Thoracic aorta (tissue), 2 donors: ENCODE data around the gene KDM1B. TPM values are rescaled to one million over a fixed set of nuclear protein-coding genes. Genes with fewer than 3 reads are reported as not detected.

Experiments
- ATAC-seq: fragments of 150-250 bp; one replicate; pipeline ENCODE4 v1.8.0; 2017; ENCODE audit warnings: low read depth; ENCODE audit not compliant: insufficient number of reproducible peaks, low FRiP score
- DNase-seq: peaks from one replicate; pipeline ENCODE4 v3.0.0-alpha.2; 2020; ENCODE audit warnings: low spot score
- H3K27ac ChIP-seq, 2 donors: fragments of 200-600 bp; sonication (generic); 1 replicate in 1 of 2; 2 replicates in 1 of 2; pipeline ENCODE4 v1.5.1; 2016; ENCODE audit warnings: mild to moderate bottlenecking in 2 of 2, moderate library complexity in 2 of 2
- H3K27me3 ChIP-seq: fragments of 200-600 bp; sonication (generic); replicated peaks from 2 replicates; pipeline ENCODE4 v1.6.0; 2016; ENCODE audit warnings: mild to moderate bottlenecking; ENCODE audit not compliant: insufficient read depth
- H3K36me3 ChIP-seq: fragments of 200-600 bp; sonication (generic); one replicate; pipeline ENCODE4 v1.5.1; 2016
- H3K4me1 ChIP-seq, 2 donors: fragments of 200-600 bp; sonication (generic); 1 replicate in 1 of 2; 2 replicates in 1 of 2; pipeline versions ENCODE4 v1.5.1 to v1.6.0; 2016; ENCODE audit warnings: low read depth in 2 of 2, mild to moderate bottlenecking in 1 of 2; ENCODE audit not compliant: control insufficient read depth in 1 of 2
- H3K4me3 ChIP-seq: fragments of 200-600 bp; sonication (generic); 2 replicates; pipeline ENCODE4 v1.5.1; 2016; ENCODE audit warnings: mild to moderate bottlenecking
- H3K9me3 ChIP-seq: fragments of 200-600 bp; sonication (generic); 2 replicates; pipeline ENCODE4 v1.5.1; 2016
- total RNA-seq, 2 donors: library from RNA; depleted of rRNA; stranded (reverse); fragments of >200 nt; gene quantifications; one replicate each; pipeline versions ENCODE4 v1.1.0 to v1.2.3, GENCODE V29; 2016
- TF ChIP-seq, protein P1 (sequence below): fragments of 200-600 bp; sonication (generic); IDR thresholded peaks from one replicate; pipeline ENCODE4 v1.5.1; 2019; ENCODE audit warnings: antibody characterized with exemption

KDM1B gene
- total RNA-seq, 2 donors from 2014 or later = 10.3 TPM

DNA sequence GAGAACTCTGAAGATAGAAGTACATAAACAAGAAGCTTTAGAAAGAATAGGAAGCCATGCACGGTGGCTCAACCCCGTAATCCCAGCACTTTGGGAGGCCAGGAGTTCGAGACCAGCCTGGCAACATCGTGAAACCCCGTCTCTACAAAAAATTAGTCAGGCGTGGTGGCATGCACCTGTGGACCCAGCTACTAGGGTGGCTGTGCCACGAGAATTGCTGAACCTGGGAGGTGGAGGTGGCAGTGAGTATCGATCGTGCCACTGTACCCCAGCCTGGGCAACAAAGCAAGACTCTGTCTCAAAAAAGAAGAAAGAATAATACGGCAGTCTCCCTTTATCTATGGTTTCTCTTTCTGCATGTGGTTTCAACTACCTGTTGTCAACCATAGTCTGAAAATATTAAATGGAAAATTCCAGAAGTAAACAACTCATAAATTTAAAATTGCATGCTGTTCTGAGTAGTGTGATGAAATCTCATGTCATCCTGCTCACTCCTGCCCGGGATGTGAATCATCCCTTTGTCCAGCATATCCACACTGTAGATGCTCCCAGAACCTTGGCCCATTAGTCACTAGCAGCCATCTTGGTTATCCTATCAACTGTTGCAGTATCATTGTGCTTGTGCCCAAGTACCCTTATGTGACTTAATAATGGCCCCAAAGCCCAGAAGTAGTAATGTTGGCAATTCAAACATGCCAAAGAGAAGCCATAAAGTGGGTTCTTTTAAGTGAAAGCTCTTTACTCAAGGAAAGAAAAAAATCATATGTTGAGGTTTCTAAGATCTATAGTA, 87.0 kb downstream of the KDM1B start:
- TF ChIP-seq, protein P1, sequence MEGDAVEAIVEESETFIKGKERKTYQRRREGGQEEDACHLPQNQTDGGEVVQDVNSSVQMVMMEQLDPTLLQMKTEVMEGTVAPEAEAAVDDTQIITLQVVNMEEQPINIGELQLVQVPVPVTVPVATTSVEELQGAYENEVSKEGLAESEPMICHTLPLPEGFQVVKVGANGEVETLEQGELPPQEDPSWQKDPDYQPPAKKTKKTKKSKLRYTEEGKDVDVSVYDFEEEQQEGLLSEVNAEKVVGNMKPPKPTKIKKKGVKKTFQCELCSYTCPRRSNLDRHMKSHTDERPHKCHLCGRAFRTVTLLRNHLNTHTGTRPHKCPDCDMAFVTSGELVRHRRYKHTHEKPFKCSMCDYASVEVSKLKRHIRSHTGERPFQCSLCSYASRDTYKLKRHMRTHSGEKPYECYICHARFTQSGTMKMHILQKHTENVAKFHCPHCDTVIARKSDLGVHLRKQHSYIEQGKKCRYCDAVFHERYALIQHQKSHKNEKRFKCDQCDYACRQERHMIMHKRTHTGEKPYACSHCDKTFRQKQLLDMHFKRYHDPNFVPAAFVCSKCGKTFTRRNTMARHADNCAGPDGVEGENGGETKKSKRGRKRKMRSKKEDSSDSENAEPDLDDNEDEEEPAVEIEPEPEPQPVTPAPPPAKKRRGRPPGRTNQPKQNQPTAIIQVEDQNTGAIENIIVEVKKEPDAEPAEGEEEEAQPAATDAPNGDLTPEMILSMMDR = no peak
- Histone ChIP-seq H3K27ac (no peak overlapping the region), H3K36me3 (peaks cover 5% of the 10 kb centered on the region), H3K27me3 (no peaks in the 10 kb centered on the region), H3K9me3 (no peaks in the 10 kb centered on the region), H3K4me1 (no peaks in the 10 kb centered on the region), H3K4me3 (no peak overlapping the region)
- ATAC-seq = no peak
- DNase-seq = no peak

DNA sequence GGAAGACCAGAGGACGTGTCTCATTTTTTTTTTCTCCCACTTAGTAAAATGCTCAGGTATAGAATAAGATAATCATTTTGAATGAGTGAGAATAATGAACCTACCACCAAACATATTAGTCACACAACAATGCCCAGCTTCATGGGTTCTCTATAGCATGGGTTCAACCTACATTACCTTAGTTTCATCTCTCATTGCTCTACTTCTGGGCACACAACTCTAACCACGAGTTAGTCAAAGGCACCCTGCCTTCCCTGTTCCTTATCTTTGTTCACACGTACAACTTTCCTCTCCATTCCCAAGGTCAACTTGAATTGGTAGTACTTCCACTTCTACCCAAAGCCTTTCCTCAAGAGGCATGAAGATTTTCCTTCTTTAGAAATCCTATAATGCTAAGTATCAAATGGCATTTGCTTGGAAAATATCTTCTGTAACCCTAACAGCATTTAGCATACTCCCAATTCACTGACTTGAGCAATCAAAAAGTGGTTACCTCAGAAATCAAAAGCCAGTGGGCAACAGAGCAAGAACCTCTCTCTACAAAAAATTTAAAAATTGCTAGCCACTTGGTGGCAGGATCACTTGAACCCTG, 88.2 kb downstream of the KDM1B start:
- TF ChIP-seq, protein P1 = no peak
- ATAC-seq (no peak), DNase-seq (no peak)
- H3K36me3 ChIP-seq = peaks cover 5% of the 10 kb centered on the region
- no peak overlapping the region for H3K27ac ChIP-seq
- no peaks in the 10 kb centered on the region for H3K27me3 ChIP-seq
- no peak overlapping the region for H3K4me3 ChIP-seq
- no peaks in the 10 kb centered on the region for H3K9me3 ChIP-seq
- no peaks in the 10 kb centered on the region for H3K4me1 ChIP-seq

DNA sequence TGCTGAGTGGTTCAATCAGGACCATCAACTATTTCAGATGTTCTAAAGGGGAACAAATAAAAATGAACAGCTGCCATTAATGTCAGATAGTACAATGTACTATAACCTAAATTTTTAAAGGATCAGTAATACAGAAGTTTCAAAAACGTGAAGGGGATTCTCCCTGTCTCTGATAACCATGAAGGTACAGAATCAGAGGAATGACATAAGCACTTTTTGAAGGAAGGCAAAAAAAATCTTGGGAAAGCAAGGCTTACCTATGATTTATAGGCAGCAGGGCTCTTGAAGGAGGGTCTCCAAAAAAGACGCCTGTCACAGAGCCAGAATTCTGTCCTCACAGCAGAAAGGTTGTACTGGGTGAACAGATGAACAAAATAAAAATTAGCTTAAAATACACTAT, 89.0 kb downstream of the KDM1B start:
- no peaks in the 10 kb centered on the region for H3K27me3 ChIP-seq
- H3K27ac ChIP-seq = no peak overlapping the region
- H3K36me3 ChIP-seq = peaks cover 5% of the 10 kb centered on the region
- DNase-seq (no peak), ATAC-seq (no peak)
- H3K4me3 ChIP-seq = no peak overlapping the region
- H3K4me1 ChIP-seq = no peaks in the 10 kb centered on the region
- H3K9me3 ChIP-seq = no peaks in the 10 kb centered on the region
- TF ChIP-seq, protein P1 = no peak

DNA sequence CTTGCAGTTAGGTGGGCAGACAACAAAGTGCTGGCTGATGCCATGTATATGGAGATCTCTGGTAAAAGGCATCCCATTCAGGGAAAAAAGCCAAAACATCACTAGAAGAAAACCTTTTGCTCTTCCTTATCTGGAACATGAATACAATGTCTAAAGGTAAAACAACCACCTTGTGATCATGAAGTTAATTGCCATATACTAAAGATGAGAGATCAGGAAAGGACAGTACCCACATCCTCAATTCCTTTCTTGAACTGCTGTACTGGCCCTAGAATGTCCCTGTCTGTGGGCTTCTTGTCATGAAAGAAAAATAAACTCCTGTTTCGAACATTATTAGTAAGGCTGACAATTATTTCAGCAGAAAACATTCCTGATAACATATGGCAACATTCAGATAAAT, 89.9 kb downstream of the KDM1B start:
- DNase-seq (no peak), ATAC-seq (no peak)
- TF ChIP-seq, protein P1 = no peak
- Histone ChIP-seq H3K4me3 (no peak overlapping the region), H3K27me3 (no peaks in the 10 kb centered on the region), H3K36me3 (peaks cover 5% of the 10 kb centered on the region), H3K27ac (no peak overlapping the region), H3K4me1 (no peaks in the 10 kb centered on the region), H3K9me3 (no peaks in the 10 kb centered on the region)

DNA sequence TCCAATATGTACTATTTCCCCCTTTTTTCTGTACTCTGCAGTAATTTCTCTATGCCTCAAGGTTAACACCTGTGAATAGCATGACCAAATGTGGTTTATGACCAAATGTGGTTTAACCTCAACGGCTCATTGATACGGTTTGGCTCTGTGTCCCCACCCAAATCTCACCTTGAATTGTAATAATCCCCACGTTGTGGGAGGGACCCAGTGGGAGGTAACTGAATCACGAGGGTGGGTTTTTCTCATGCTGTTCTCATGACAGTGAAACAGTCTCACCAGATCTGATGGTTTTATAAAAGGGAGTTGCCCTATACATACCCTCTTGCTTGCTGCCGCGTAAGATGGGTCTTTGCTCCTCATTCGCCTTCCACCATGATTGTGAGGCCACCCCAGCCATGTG, 90.4 kb downstream of the KDM1B start:
- no peaks in the 10 kb centered on the region for H3K9me3 ChIP-seq
- H3K27ac ChIP-seq = no peak overlapping the region
- H3K27me3 ChIP-seq = no peaks in the 10 kb centered on the region
- H3K36me3 ChIP-seq = peaks cover 5% of the 10 kb centered on the region
- no peak for DNase-seq
- no peak for ATAC-seq
- H3K4me3 ChIP-seq = no peak overlapping the region
- H3K4me1 ChIP-seq = no peaks in the 10 kb centered on the region
- TF ChIP-seq, protein P1 = no peak
